Raji (cell line): Measurements from ENCODE around the gene TMEM221.

ENCODE experiments used
- POLR2A ChIP-seq: IDR thresholded peaks from 2 replicates; pipeline ENCODE4 v1.6.1; 2011; ENCODE audit warnings: low read depth, low read length, control low read depth; ENCODE audit not compliant: insufficient read depth

The TMEM221 gene

DNA sequence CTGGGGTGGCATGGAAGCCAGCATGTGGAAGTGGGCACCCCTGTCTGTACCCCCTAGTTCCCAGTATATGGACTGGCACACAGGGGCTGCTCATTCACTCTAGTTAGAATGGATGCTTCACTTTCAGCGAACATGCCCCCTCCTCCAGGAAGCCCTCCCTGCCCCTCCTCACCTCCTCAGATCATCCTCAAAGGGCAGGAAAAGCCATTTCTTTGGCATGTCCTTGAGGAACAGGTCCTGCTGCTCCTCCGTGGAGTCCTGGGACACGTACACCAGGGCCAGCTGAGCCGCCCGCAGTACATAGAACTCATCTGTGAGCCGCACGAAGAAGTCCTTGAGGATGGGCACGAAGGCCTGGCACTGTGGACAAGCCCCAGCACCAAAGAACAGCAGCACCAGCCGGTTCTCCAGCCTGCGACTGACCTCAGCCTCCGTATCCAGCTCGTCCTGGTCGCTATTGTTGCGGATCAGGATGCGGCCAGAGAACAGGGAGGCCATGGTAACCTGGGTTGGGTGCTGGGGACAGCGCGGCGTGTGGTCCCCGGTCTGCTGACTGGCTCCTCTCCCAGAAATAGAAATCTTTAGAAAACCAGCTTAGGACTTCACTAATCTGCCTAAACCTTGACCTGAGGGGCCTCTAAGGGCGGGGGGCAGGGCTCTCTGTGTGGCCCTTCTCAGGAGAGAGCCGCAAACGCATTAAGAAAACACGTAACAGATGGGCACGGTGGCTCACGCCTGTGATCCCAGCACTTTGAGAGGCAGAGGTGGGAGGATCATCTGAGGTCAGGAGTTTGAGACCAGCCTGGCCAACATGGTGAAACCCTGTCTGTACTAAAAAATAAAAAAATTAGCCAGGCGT is 12.1 kb upstream of the TMEM221 start, which contains the start of gene NXNL1:
Gene NXNL1, minus strand, starts transcription at position 555 of the 859 bp plus-strand sequence. Its CDS starts 57 bp downstream, at position 498.
- TF ChIP-seq POLR2A, result no peak

DNA sequence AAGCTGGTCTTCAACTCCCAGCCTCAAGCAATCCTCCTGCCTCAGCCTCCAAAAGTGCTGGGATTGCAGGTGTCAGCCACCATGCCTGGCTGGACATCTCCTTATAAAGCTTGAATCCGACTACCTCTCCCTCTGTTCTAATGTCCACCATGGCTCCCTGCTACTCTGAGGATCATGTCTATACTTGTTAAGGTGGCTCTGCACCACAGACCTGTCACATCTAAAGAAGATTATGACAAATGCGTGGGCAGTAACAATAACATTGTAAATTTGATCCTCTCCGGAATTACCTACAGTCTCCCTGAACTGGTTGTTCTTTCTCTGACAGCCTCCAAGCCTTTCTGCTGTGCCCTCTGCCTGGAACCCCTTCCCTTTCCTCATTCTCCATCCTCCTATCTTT is 10.5 kb upstream of the TMEM221 start:
- no peak for TF ChIP-seq POLR2A

DNA sequence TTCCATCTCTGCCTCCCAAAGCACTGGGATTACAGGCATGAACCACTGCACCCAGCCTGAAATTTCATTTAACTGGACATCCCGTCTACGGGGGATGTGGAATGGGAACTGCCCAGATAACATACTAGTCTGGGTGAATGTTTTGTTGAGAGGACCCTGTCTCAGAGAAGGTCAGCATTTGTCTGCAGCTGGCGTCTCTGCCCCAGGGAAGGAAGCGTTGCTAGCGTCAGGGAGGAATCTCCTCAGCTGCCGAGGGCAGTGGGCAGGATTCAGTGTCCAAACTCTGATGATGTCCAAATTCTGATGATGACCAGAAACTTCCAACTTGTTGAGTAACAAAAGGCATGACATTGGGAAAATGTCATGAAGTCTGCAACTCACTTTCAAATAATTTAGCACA is 9.1 kb upstream of the TMEM221 start:
- TF ChIP-seq POLR2A, result no peak

DNA sequence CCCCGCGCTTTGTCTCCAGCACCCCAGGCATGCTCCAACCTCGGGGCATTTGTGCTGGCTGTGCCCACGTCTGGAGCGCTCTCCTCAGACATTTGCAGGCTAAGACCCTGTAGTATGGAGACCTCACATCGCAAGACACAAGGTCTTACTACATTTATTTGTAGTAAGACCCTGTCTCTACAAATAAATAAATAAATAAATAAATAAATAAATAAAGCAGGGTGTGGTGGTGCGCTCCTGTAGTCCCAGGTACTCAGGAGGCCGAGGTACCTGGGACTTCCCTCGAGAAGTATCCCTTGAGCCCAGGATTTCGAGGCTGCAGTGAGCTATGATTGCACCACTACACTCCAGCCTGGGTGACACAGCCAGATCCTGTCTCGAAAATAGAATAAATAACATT is 7.7 kb upstream of the TMEM221 start:
- no peak for TF ChIP-seq POLR2A

DNA sequence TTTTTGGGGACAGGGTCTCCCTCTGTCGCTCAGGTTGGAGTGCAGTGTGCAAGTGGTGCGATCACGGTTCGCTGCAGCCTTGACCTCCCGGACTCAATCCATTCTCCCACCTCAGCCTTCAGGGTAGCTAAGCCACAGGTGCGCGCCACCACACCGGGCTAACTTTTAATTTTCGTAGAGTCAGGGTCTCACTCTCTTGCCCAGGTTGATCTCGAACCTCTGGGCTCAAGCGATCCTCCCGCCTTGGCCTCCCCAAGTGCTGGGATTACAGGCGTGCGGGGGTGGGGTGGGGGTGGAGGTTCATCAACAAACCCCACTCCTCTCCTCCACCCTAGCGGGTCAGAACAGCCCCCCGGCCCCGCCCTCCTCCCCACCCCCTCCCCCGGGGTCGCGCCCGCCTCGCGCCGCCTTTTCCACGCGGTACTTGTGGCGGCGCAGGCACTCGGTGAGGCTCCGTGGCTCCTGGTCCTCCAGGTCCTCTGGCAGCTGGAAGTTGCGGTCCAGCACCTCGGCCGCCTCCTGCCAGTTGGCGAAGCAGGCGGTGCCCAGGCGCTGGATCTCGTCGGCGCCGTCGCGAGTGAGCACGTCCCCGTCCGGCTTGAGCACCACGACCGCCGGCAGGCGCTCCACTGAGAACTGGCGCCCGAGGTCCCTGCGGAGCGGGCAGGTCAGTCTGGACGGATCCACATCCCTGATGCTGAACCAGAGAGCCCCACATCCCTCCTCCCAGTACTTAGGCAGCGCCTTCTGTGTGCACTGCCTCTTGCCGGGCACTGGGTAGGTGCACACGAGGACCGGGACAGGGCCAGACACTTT is 7.0 kb upstream of the TMEM221 start:
- TF ChIP-seq POLR2A, result no peak

DNA sequence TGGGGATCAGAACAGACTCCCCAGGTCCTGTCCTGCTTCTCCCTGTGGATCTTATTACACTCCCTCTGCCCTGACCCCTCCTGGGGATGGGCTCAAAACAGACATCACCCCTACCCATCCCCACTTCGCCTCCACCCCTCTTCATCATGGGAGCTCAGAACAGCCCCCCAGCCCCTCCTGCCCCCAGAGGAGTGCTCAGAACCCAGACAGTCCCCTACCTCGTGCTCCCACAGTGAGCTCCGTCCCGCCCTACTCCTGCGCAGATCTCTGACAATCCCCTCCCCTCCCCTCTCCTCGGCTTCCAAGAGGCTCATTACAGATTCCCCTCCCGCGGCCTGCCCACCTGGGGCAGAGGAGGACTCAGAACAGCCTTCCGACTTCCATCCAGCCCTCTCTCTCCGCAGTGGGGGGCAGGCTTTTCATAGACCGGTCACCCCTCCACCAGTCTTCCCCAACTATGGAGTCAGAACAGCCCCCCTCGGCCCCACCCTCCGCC is 6.2 kb upstream of the TMEM221 start:
- TF ChIP-seq POLR2A, result no peak

DNA sequence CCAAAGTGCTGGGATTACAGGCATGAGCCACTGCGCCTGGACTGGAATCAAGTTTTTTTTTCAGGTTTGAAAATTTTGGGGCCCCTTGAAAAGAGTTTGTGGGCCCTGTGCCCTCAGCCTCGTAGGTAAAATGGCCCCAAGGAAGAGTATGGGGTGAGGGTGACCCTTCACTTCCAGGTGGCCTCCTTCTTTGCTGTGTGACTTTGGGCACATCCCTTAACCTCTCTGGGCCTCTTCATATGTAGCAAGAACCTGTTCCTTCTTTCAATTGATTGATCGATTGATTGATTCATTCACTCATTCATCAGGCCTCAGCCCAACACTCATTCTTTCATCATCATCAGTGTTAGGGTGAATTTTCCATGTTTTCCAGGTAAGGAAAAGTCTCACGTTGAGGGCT is 3.4 kb upstream of the TMEM221 start:
- TF ChIP-seq POLR2A, result no peak

DNA sequence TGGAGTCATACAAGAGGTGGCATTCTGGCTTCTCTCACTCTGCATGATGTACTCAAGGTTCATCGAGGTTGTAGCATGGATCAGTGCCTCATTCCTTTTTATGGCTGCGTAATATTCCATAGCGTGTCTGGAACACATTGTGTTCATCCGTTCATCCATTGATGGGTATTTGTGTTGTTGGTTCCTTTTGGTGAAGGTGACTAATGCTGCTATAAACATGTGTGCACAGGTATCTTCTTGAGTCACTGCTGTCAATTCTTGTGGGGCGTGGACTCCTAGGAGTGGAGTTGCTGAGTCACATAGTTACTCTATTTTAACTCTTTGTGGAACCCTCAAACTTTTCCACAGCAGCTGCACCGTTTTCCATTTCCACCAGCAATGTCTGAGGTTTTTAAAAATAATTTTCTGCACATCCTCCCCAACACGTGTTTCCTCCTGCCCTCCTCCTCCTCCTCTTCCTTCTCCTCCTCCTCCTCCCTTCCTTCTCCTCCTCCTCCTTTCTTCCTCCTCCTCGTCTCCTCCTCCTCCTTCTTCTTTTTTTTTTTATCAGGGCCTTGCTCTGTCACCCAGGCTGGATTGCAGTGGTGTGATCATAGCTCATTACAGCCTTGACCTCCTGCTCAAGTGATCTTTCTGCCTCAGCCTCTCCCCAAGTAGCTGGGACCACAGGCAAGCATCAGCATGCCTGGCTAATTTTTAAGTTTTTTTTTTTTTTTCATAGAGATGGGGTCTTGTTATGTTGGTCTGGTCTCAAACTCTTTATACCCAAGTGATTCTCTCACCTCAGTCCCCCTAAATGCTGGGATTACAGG is 2.0 kb upstream of the TMEM221 start:
- no peak for TF ChIP-seq POLR2A

DNA sequence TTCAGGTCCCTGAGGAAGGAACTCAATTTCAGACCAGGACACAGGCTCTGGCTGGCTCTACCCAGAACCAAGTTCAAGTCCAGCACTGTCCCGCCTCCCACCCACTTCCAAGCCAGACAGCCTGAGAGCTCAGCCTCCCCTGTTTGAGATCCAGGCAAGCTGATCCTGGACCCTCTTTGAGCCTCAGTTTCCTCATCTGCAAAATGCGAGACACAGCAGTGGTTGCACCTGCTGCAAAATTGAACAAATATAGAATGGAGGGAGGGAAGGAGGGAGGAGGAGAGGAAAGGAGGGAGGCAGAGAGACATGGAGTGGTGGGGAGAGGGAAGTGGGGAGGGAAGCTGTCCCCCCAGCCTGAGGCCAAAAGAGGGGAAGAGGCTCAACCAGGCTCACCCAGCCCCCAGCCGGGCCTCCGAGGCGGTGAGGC is 751 bp downstream of the TMEM221 start:
- TF ChIP-seq POLR2A, result no peak

DNA sequence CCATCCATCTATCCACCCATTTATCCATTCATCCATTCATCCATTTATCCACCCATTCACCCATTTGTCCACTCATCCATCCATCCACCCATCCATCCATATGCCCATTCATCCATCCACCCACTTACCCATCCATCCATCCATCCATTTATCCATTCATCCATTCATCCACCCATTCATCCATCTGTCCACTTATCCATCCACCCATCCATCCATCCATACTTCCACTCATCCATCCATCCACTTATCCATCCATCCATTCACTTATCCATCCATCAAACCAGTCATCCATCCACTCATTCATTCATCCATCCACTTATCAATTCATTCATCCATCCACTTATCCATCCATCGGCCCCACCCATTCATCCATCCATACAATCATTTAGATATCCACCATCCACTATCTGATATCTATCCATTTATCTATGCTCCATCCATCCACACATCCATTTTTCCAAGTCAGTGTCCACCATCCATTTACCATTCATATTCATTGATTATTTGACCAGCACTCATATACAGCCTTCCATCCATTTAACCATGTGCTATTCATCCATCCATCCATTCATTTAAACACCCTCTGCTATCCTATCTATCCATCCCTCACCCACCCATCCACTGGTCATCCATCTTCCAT is 2.8 kb downstream of the TMEM221 start:
- TF ChIP-seq POLR2A, result no peak

DNA sequence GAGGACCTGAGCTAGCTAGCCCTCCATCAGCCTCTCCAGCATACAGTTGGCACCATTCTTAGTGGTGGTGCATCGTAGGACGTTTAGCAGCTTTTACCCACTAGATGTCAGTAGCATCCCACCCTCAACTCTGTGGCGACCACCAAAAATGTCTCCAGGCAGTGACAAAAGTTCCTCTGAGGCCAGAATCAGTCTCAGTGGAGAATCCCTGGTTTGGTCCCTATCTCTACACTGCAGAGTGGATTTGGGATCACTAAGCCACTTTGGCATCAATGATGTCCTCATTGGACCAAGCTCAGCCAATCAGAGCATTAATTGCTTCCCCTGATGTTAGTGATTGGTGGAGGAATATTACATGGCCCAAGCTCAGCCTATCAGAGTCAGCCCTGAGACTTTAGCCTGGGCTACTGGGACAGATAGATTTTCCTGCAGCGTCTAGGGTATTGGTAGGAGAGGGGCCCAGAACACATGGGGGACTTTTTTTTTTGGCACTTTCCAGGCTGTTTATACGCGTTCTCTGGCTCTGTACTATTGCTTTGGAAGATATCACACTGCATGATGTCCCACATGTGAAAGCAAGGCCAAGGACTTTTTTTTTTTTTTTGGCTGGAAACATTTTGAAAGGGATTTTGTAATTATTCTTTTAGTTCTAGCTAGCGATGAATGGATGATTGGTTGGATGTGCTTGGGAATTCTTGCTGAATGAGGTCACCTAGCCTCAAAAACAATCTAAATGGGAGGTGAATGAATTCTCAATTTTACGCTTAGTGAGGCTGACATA is 7.0 kb downstream of the TMEM221 start:
- no peak for TF ChIP-seq POLR2A

DNA sequence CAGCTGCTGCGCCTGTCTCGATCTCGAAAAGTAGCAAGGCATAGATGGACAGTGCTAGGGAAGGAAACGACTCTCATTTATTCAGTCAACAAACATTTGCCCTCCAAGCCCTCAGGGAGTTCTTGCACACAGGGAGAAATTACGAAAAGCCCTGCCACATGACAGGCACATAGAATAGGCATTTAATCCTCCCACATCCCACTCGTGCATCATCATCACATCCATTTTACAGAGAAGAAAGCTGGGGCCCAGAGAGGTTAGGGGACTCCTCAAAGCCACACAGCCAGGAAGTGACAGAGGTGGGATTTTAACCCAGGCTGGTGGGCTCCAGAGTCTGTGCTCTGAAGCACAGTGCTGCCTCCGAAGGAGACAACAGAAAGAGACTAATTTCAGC is 11.6 kb downstream of the TMEM221 start:
- no peak for TF ChIP-seq POLR2A

DNA sequence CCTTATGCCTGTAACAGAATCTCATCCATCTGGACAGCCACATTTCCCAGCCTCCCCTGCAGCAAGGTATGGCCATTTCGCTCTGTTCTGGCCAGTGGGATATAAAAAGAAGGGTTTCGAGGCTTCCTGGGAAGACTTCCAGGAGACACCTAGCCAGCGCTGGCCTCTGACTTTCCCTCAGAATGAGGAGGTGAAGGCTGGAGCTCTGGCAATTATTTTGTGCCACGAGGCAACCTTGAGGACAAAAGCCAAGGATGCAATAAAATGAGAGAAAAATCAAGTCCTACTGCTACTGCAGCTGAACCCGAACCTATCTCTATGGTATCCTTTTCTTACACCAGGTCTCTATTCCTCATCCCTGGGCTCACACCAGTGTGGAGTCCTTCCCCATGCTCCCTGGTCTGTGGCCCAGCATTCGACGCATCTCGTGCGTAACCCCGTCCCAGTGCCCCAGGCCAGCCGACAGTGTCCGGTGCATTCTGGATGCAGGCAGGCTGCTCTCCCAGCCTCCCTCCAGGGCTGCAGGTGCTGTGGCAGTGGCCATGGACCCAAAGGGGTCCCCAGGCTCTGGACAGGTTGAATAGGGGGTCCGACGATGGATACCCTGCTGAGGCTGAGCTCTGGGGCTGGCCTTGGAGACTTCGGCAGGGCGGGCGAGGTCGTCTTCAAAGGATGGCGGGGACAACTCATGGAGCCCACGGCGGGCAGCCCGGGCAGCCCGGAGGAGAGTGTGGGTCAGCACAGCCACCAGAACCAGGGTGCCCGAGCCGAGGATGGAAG is 12.2 kb downstream of the TMEM221 start:
- no peak for TF ChIP-seq POLR2A
